Effector memory CD4-positive, alpha-beta T cell (primary cell): ENCODE results near the gene PID1.

Experiments
- DNase-seq, 3 donors: peaks; one replicate each; pipeline ENCODE4 v3.0.0-alpha.2; 2020
- H3K27ac ChIP-seq: 2 replicates; pipeline ENCODE4 v1.7.0; 2013; ENCODE audit warnings: mild to moderate bottlenecking, low read length, moderate library complexity; ENCODE audit not compliant: insufficient read depth, poor library complexity, severe bottlenecking
- H3K27me3 ChIP-seq: replicated peaks from 2 replicates; pipeline ENCODE4 v1.7.0; 2013; ENCODE audit warnings: mild to moderate bottlenecking, low read length; ENCODE audit not compliant: insufficient read depth, control insufficient read depth, poor library complexity, severe bottlenecking
- H3K36me3 ChIP-seq: 2 replicates; pipeline ENCODE4 v1.7.0; 2013; ENCODE audit warnings: mild to moderate bottlenecking, low read length, moderate library complexity; ENCODE audit not compliant: control insufficient read depth, insufficient read depth
- H3K4me1 ChIP-seq: 2 replicates; pipeline ENCODE4 v1.7.0; 2013; ENCODE audit warnings: low read length, mild to moderate bottlenecking; ENCODE audit not compliant: control insufficient read depth, insufficient read depth, poor library complexity, severe bottlenecking
- H3K4me3 ChIP-seq: 2 replicates; pipeline ENCODE4 v1.7.0; 2013; ENCODE audit warnings: low read length, low read depth, mild to moderate bottlenecking; ENCODE audit not compliant: insufficient read depth, poor library complexity, severe bottlenecking
- H3K9me3 ChIP-seq: 2 replicates; pipeline ENCODE4 v1.7.0; 2013; ENCODE audit warnings: mild to moderate bottlenecking, low read length, moderate library complexity; ENCODE audit not compliant: control insufficient read depth

The PID1 gene

GRCh38 chr2:228986961-228987360, 284.1 kb downstream of the PID1 start:
- DNase-seq = no peak
- Histone ChIP-seq H3K4me3 (no peak overlapping the region), H3K27ac (no peak overlapping the region), H3K36me3 (no peaks in the 10 kb centered on the region), H3K27me3 (no peaks in the 10 kb centered on the region), H3K4me1 (no peaks in the 10 kb centered on the region), H3K9me3 (no peaks in the 10 kb centered on the region)

- Histone ChIP-seq H3K36me3 (no peaks in the 10 kb centered on the region), H3K4me1 (no peaks in the 10 kb centered on the region), H3K27ac (no peak overlapping the region), H3K27me3 (no peaks in the 10 kb centered on the region), H3K4me3 (no peak overlapping the region), H3K9me3 (no peaks in the 10 kb centered on the region)
- DNase-seq = no peak
Observed at GRCh38 chr2:228983700-228984099, 287.4 kb downstream of the PID1 start.

DNA sequence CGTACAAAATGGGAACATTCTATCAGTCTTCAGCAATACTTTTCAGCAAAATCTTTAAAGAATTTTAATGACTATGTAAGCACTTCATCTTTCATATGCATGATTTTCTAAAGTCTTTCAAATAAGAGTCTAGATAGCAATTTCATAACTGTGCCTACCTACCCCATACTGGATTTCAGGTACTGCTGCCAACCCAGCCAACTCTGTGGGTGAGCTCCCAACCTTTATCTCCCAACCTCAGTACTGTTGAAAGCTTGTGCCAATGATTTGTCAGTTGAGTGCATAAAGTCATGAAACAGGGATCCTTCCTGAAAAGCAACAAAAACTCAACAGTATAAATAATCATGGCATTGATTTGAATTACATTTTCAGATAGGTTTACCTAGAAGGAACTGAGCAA, 296.9 kb downstream of the PID1 start:
- Histone ChIP-seq H3K9me3 (no peaks in the 10 kb centered on the region), H3K4me1 (no peaks in the 10 kb centered on the region), H3K4me3 (no peak overlapping the region), H3K27ac (no peak overlapping the region), H3K36me3 (no peaks in the 10 kb centered on the region), H3K27me3 (no peaks in the 10 kb centered on the region)
- DNase-seq = no peak
